ENCODE results near the gene EPC1.

- no peak for TF ChIP-seq CTCF (conservative IDR thresholded peaks at IDR 0.05)
- no peak for TF ChIP-seq EZH2 (IDR thresholded peaks at IDR 0.05; ENCODE audit: low read depth)
Measured at GRCh38 chr10:32295027-32295426, 51.9 kb downstream of the EPC1 start.

All from PC-9 (cell line).